Activated CD4-positive, alpha-beta memory T cell treated with anti-CD3 and anti-CD28 coated beads, Interleukin-2, amount 10 ng/mL, durations not matched to agents 7 days and 5 days (primary cell): ENCODE measurements around the gene USP12. TPM values are rescaled to one million over a fixed set of nuclear protein-coding genes. Genes with fewer than 3 reads are reported as not detected.

Experiments used
- CTCF ChIA-PET: fragments of 350-600 bp; sonication (Branson Sonifier 250); formaldehyde crosslinking; loops from one replicate; lab custom pipeline; 2021; ENCODE audit warnings: antibody characterized with exemption, inconsistent platforms; lab: Charles Lee
- POLR2A ChIA-PET: fragments of 350-600 bp; sonication (Branson Sonifier 250); formaldehyde crosslinking; loops from one replicate; lab custom pipeline; 2021; ENCODE audit warnings: antibody characterized with exemption; lab: Charles Lee
- DNase-seq: peaks from one replicate; pipeline ENCODE4 v3.0.0-alpha.2; 2020
- H3K27ac Mint-ChIP-seq: one replicate; pipeline ENCODE4 v1.8.0; 2021; ENCODE audit warnings: mild to moderate bottlenecking, mixed read lengths
- H3K27me3 Mint-ChIP-seq: one replicate; pipeline ENCODE4 v1.8.0; 2021; ENCODE audit warnings: mixed read lengths
- H3K36me3 Mint-ChIP-seq: one replicate; pipeline ENCODE4 v1.8.0; 2021; ENCODE audit warnings: low read depth, mixed read lengths
- H3K4me1 Mint-ChIP-seq: one replicate; pipeline ENCODE4 v1.8.0; 2021; ENCODE audit warnings: mixed read lengths
- H3K4me3 Mint-ChIP-seq: one replicate; pipeline ENCODE4 v1.8.0; 2021; ENCODE audit warnings: mild to moderate bottlenecking, mixed read lengths
- H3K9me3 Mint-ChIP-seq: one replicate; pipeline ENCODE4 v1.8.0; 2021; ENCODE audit warnings: mixed read lengths
- total RNA-seq, 2 experiments: library from RNA; stranded (reverse); gene quantifications; one replicate each; pipeline ENCODE4 v1.2.3, GENCODE V29; 2021

The USP12 gene
- total RNA-seq, 2 experiments from 2014 or later, result 22.5 to 23.5 TPM

DNA sequence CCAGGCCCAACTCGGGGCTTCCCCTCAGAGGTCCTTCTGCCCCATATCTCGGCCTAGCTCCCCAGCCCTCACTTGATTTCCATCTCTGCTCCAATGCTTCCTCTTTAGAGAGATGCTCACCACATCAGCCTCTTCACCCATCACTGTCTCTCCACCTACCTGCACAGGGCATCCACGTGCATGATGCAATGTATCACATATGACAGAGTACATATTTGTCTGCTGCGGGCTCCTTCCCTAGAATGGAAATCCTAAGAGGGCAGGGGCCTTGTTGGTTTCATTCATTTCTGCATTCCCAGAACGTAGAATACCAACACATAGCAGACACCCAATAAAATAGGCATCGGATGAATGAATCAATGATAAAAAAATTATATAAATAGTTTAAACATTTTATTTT is 130.3 kb downstream of the USP12 start:
- POLR2A ChIA-PET, result interaction anchor here (1.1 kb wide), 1 partner anchor 85 kb away, joined by 3 read pairs; no protein-coding TSS in a partner anchor
- CTCF ChIA-PET, result no interaction called here
- DNase-seq, result no peak
- Mint-ChIP-seq H3K27me3 (peaks cover 9% of the 10 kb centered on the region), H3K4me1 (peaks cover 15% of the 10 kb centered on the region), H3K9me3 (no peaks in the 10 kb centered on the region), H3K4me3 (no peak overlapping the region), H3K36me3 (no peaks in the 10 kb centered on the region), H3K27ac (no peak overlapping the region)

DNA sequence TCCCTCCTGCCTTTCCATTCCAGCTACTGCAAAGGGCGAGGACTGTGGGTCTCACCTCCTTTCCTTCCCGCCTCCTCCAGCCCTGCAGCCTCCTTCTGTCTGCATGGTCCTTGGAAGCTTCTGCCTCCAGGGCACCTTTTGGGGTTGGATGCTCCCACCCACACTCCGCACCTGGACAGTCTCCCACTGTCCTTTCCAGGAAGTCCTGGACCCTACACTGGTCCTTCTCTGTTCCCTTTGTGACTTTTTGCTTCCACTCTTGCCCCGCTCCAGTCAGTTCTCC is 130.8 kb downstream of the USP12 start:
- POLR2A ChIA-PET, result interaction anchor here (1.1 kb wide), 1 partner anchor 85 kb away, joined by 3 read pairs; no protein-coding TSS in a partner anchor
- CTCF ChIA-PET, result no interaction called here
- no peak for DNase-seq
- Mint-ChIP-seq H3K9me3 (no peaks in the 10 kb centered on the region), H3K4me3 (no peak overlapping the region), H3K27me3 (peaks cover 14% of the 10 kb centered on the region), H3K27ac (no peak overlapping the region), H3K36me3 (no peaks in the 10 kb centered on the region), H3K4me1 (peaks cover 14% of the 10 kb centered on the region)

DNA sequence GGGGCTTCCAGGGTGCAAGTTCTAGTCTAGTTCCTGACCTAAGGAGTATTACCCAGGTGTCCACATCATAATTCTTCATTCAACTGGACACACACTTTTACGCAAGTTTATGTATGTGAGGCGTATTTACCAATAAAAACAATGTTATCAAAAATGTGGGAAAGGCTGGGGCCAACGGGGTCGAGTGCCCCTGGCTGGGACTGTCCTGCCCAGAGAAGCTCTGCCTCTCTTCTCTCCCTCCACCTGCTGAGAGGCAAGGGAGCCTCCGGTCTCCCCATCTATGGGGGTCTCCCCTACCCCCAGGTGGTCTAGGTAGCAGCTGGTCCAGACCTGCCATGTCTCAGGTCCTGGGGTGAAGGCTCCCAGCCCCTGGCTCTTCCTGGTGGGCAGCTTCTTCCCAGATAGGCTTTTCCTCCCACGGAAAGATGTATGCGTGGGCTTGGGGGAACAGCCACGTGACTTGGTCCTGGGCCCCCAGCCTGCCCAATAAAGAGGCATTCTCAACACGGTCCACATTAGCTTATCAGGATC is 132.4 kb downstream of the USP12 start:
- DNase-seq, result no peak
- no peak overlapping the region for H3K27ac Mint-ChIP-seq
- H3K27me3 Mint-ChIP-seq, result peaks cover 25% of the 10 kb centered on the region
- no peaks in the 10 kb centered on the region for H3K36me3 Mint-ChIP-seq
- no peaks in the 10 kb centered on the region for H3K9me3 Mint-ChIP-seq
- peaks cover 4% of the 10 kb centered on the region for H3K4me1 Mint-ChIP-seq
- ChIA-PET CTCF (no interaction called here), POLR2A (no interaction called here)
- H3K4me3 Mint-ChIP-seq, result no peak overlapping the region

DNA sequence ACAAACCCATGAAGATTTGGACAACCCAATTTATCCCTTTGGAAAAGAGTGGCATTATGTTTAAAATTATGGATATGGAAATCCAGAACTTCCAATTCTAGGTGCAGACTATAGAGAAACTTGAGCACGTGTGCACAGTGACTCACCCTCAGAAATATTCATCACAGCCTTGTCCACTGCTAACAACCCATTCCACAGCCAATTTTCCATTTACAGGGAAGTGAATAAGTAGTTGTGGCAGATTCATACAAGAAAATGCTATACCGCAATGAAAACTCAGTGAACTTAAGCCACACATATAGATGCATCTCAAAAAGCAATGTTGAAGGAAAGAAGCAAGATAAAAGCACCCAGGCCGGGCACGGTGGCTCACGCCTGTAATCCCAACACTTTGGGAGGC is 133.3 kb downstream of the USP12 start:
- DNase-seq, result no peak
- peaks cover 2% of the 10 kb centered on the region for H3K4me1 Mint-ChIP-seq
- H3K36me3 Mint-ChIP-seq, result no peaks in the 10 kb centered on the region
- no peak overlapping the region for H3K4me3 Mint-ChIP-seq
- H3K27ac Mint-ChIP-seq, result no peak overlapping the region
- CTCF ChIA-PET, result no interaction called here
- H3K27me3 Mint-ChIP-seq, result peaks cover 29% of the 10 kb centered on the region
- POLR2A ChIA-PET, result no interaction called here
- H3K9me3 Mint-ChIP-seq, result no peaks in the 10 kb centered on the region

DNA sequence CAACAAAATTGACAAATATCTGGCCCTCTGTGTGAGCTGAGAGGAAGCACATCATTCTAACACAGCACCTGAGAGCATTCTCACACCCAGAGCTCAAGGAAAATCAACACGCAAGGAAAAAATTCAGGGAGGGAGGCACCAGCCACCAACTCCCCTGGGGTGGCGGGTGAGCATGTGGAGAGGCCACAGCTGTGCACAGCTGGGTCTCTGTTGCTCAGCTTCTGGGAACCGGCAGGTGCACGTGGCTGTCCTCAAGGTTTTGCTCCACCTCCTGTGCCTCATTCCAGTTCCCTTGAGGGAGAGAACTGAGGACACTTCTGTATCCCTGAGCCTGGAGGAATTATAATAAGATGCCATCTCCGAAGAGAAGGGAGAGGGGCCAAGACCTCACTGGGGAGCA is 134.0 kb downstream of the USP12 start:
- H3K4me3 Mint-ChIP-seq, result no peak overlapping the region
- no peak overlapping the region for H3K27ac Mint-ChIP-seq
- H3K36me3 Mint-ChIP-seq, result no peaks in the 10 kb centered on the region
- ChIA-PET CTCF (no interaction called here), POLR2A (no interaction called here)
- H3K9me3 Mint-ChIP-seq, result no peaks in the 10 kb centered on the region
- H3K27me3 Mint-ChIP-seq, result peaks cover 32% of the 10 kb centered on the region
- DNase-seq, result no peak
- peaks cover 2% of the 10 kb centered on the region for H3K4me1 Mint-ChIP-seq

DNA sequence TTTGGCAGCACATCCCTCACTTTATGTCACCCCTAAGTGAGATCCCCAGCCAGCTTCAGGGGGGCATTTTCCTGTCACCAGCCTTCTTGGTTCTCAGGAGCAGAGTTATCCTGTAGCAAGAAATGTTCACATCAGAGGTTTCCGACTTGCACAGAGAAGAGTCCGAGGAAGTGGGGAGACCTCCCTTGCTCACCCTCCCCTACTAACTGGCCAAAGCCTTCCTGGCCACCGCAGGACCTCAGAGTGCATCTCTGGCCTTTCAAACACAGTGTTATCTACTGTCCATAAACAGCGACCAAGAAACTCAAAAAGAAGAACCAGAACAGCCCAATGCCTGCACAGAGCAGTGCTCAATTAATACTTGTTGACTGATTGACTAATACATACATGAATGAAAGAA is 134.4 kb downstream of the USP12 start:
- H3K4me3 Mint-ChIP-seq, result no peak overlapping the region
- POLR2A ChIA-PET, result no interaction called here
- H3K9me3 Mint-ChIP-seq, result no peaks in the 10 kb centered on the region
- H3K27me3 Mint-ChIP-seq, result peaks cover 33% of the 10 kb centered on the region
- H3K4me1 Mint-ChIP-seq, result peaks cover 2% of the 10 kb centered on the region
- DNase-seq, result no peak
- CTCF ChIA-PET, result no interaction called here
- H3K27ac Mint-ChIP-seq, result no peak overlapping the region
- no peaks in the 10 kb centered on the region for H3K36me3 Mint-ChIP-seq

DNA sequence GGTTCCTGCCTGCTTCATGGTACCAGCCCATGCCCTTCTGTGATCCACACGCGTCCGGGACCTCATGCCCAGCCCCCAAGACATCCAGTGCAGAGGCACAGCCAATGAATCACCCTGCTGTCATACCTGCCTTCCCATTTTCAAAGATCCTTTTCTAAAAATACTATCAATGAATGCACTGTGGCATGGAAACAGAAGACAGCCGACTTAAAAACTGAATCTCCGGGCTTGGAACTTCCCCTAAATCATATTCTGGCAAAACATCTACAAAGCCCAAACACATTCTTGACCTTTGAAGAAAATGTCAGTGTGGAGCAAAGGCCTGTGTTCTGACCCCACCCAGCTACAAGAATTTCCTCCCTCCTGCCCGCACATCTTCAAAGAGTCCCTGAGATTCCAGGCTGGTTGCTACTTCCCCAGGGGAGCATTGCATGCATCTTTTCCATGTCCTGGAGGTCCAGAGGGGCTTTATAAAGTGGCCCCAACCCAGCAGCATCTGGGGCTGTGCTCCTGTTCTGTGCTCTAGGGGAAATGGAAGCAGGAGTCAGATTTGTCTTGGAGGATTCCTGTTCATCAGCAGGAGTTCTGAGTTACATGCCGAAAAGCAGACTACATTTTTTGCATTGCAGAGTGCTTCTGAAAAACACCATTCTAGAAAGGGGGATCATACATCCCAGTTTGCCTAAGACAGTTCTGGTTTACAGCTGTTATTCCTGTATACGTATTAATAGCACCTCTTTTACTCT is 135.2 kb downstream of the USP12 start:
- ChIA-PET CTCF (interaction anchor here (1.3 kb wide), 1 partner anchor 51 kb away, joined by 4 read pairs; no protein-coding TSS in a partner anchor), POLR2A (no interaction called here)
- Mint-ChIP-seq H3K4me1 (peaks cover 2% of the 10 kb centered on the region), H3K4me3 (no peak overlapping the region), H3K9me3 (no peaks in the 10 kb centered on the region), H3K27ac (no peak overlapping the region), H3K36me3 (no peaks in the 10 kb centered on the region), H3K27me3 (peaks cover 35% of the 10 kb centered on the region)
- no peak for DNase-seq

DNA sequence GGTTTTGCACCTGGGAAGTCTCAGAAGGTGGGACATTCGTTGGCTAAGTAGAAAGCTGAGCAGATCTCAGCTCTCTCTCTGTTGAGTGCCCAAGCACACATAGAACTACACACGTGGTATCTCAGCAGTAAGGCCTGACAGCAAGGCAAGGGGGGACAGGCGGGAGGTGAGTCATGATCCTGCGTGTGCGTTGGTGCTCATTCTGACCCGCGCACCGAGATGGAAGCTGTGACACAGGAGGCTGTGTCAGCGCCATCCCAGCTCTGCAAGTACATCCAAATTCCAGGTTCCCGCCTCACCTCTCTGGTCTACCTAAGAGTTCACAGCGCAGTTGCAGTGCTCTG is 135.7 kb downstream of the USP12 start:
- H3K27ac Mint-ChIP-seq, result no peak overlapping the region
- no peaks in the 10 kb centered on the region for H3K9me3 Mint-ChIP-seq
- DNase-seq, result no peak
- peaks cover 2% of the 10 kb centered on the region for H3K4me1 Mint-ChIP-seq
- CTCF ChIA-PET, result interaction anchor here (1.2 to 1.3 kb wide), 2 partner anchors 9 to 51 kb away, joined by 3 to 4 read pairs; no protein-coding TSS in a partner anchor
- H3K36me3 Mint-ChIP-seq, result no peaks in the 10 kb centered on the region
- H3K27me3 Mint-ChIP-seq, result peaks cover 35% of the 10 kb centered on the region
- POLR2A ChIA-PET, result no interaction called here
- no peak overlapping the region for H3K4me3 Mint-ChIP-seq

DNA sequence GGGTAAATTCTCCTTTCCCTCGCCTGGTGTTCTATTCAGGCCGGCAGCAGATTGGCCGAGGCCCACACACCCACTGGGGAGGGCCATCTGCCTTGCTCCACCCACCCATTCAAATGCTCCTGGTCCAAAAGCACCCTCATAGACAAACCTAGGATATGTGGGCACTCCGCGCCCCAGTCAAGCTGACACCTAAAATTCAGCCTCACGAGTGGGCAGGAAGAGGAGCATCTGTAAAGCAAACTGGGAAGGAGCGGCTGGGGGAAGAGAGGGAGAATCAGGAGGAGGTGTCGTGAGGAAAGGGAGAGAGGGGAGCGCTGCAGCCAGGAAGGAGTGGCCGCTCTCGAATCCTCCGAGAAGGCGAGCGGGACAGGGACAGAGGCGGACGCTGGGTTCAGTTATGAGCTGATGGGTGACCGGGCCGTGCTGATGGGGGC is 136.9 kb downstream of the USP12 start:
- Mint-ChIP-seq H3K27ac (no peak overlapping the region), H3K27me3 (peaks cover 37% of the 10 kb centered on the region), H3K4me3 (no peak overlapping the region), H3K4me1 (peaks cover 2% of the 10 kb centered on the region), H3K9me3 (no peaks in the 10 kb centered on the region), H3K36me3 (no peaks in the 10 kb centered on the region)
- ChIA-PET CTCF (interaction anchor here (1.2 to 1.3 kb wide), 2 partner anchors 10 to 49 kb away, joined by 3 to 4 read pairs; no protein-coding TSS in a partner anchor), POLR2A (no interaction called here)
- DNase-seq, result no peak

DNA sequence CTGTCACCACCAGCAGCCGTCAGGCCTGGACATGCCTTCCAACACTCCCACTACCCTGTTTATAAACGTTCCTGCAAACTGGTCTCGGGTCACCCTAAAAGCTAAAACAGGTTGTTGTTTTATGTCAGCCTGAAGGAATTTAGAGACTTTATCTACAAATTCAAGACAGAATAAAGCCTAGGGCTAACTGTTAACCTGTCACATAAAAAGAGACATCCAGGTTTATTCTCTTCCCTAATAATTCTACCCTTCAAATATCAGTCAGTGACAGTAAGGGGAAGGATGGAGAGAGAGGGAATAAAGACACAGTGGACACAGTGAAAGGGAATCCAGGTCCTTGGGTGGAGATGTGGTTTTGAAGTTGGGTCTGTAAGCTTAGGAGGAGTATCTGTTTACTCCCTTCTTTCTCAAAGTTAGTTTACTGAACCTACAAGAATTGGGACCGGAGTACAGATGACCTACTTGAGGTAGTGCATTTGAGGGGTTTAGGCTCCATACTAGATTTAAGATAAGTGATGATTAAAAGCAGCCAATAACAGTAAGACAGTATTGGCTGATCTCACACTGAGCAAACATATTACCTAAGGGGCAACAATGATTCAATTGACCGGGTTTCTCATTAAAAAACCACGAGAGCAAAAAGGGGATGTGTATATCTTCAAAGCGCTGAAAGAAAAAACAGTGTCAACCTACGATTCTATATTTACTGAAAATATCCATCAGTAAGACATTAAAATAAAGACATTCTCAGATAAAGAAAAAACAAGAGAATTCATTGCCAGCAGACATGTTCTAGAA is 142.7 kb downstream of the USP12 start:
- peaks cover 25% of the 10 kb centered on the region for H3K27me3 Mint-ChIP-seq
- ChIA-PET POLR2A (no interaction called here), CTCF (no interaction called here)
- H3K9me3 Mint-ChIP-seq, result no peaks in the 10 kb centered on the region
- peaks cover 8% of the 10 kb centered on the region for H3K4me1 Mint-ChIP-seq
- H3K27ac Mint-ChIP-seq, result no peak overlapping the region
- H3K4me3 Mint-ChIP-seq, result no peak overlapping the region
- no peak for DNase-seq
- no peaks in the 10 kb centered on the region for H3K36me3 Mint-ChIP-seq

DNA sequence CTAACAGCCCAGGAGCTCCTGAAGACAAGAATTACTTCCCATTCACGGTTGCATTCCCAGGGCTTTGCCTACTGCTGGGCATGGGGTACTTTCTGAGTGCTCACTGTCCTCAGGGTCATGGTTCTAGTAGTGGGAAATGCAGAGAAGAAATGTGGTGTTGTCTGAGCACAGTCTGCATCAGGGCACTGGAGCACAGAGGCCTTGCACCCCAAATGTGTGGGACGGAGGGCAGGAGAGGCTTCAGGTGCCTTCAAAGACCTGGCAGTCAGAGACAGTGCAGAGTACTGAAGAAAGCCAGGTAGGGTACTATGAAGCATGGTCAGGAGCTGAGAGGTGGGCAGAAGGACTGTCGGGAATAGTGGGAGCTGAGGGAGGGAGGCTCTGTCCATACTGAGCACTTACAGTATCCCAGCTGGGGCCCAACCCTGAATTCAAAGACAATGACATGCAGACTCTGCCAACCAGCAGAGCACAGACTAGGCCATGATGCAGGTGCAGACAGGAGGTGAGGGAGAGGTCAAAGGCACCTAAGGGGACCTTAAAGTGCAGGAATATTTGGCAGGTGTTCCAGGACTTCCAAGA is 144.4 kb downstream of the USP12 start:
- Mint-ChIP-seq H3K36me3 (no peaks in the 10 kb centered on the region), H3K4me3 (no peak overlapping the region), H3K9me3 (no peaks in the 10 kb centered on the region), H3K27me3 (peaks cover 21% of the 10 kb centered on the region), H3K4me1 (peaks cover 19% of the 10 kb centered on the region), H3K27ac (no peak overlapping the region)
- ChIA-PET POLR2A (no interaction called here), CTCF (no interaction called here)
- DNase-seq, result no peak

DNA sequence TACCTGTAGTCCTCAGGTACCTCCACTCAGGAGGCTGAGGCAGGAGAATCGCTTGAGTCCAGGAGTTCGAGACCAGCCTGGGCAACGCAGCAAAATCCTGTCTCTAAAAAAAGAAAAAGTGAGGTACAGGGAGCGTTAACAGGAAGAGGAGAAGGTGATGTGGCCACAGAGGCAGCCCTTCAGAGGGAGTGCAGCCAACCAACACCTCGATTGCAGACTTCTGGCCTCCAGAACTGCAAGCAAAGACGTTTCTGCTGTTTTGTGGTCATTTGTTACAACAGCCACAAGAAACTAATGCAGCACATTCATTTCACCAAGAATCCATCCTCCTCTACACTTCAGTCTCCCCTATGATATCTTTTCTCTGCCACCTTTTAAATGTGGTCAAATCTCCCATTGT is 145.2 kb downstream of the USP12 start:
- no peak overlapping the region for H3K27ac Mint-ChIP-seq
- no peaks in the 10 kb centered on the region for H3K9me3 Mint-ChIP-seq
- H3K36me3 Mint-ChIP-seq, result no peaks in the 10 kb centered on the region
- H3K27me3 Mint-ChIP-seq, result peaks cover 19% of the 10 kb centered on the region
- no peak for DNase-seq
- H3K4me1 Mint-ChIP-seq, result peaks cover 19% of the 10 kb centered on the region
- H3K4me3 Mint-ChIP-seq, result no peak overlapping the region
- POLR2A ChIA-PET, result no interaction called here
- CTCF ChIA-PET, result no interaction called here
